GM12878 (cell line): ENCODE data around the gene ACSL4. TPM values are rescaled to one million over a fixed set of nuclear protein-coding genes. Genes with fewer than 3 reads are reported as not detected.

ENCODE experiments used
- ATAC-seq: fragments of 200-7000 bp; cut with Tn5 transposase; 3 replicates; pipeline ENCODE4 v1.9.1; 2020; ENCODE audit warnings: mild to moderate bottlenecking, moderate library complexity
- BruUV-seq: library from RNA; stranded (reverse); fragments of 400-500 nt; replicated peaks from 2 replicates; lab custom pipeline; 2021; lab: Mats Ljungman, UMichigan
- CTCF ChIA-PET: fragments of 300-600 bp; sonication (Branson Sonifier 250); formaldehyde crosslinking; extraction: SDS; loops from one replicate; lab custom pipeline; 2021; ENCODE audit warnings: inconsistent platforms; lab: Yijun Ruan, JAX
- POLR2A ChIA-PET: fragments of 350-600 bp; formaldehyde crosslinking; extraction: SDS; loops from one replicate; lab custom pipeline; 2021; ENCODE audit warnings: inconsistent platforms; lab: Charles Lee
- RAD21 ChIA-PET: fragments of 300-600 bp; sonication (Branson Sonifier 250); formaldehyde crosslinking; loops from one replicate; lab custom pipeline; 2023; ENCODE audit warnings: antibody characterized with exemption; ENCODE audit not compliant: unreplicated experiment; lab: Charles Lee
- SMC1A ChIA-PET: fragments of 300-600 bp; sonication (Branson Sonifier 250); formaldehyde crosslinking; loops from one replicate; lab custom pipeline; 2023; ENCODE audit not compliant: unreplicated experiment, uncharacterized antibody; lab: Charles Lee
- DNase-seq: peaks from one replicate; pipeline ENCODE4 v3.0.0-alpha.2; 2011; ENCODE audit warnings: low read depth, low spot score
- FAIRE-seq: peaks from 3 replicates; lab custom pipeline; 2011; peaks lifted over from hg19 to GRCh38; lab: Jason Lieb, UNC
- H2AFZ ChIP-seq: 2 replicates; pipeline ENCODE4 v1.6.0; 2011; ENCODE audit warnings: low read depth, low read length, control low read depth; ENCODE audit not compliant: control insufficient read depth
- H3K27ac ChIP-seq: 2 replicates; pipeline ENCODE4 v1.5.1; 2011; ENCODE audit warnings: control low read depth; ENCODE audit not compliant: control insufficient read depth, insufficient read depth
- H3K27me3 ChIP-seq, 2 experiments: replicated peaks in 1 of 2; 2 replicates each; pipeline versions ENCODE4 v1.6.0 to v1.6.1; 2011; ENCODE audit warnings: low read length in 1 of 2; ENCODE audit not compliant: control insufficient read depth in 2 of 2, insufficient read depth in 2 of 2
- H3K36me3 ChIP-seq, 2 experiments: 2 replicates each; pipeline ENCODE4 v1.5.1; 2011; ENCODE audit warnings: low read length in 1 of 2; ENCODE audit not compliant: control insufficient read depth in 2 of 2, insufficient read depth in 2 of 2
- H3K4me1 ChIP-seq: 2 replicates; pipeline ENCODE4 v1.6.1; 2011; ENCODE audit warnings: mild to moderate bottlenecking, low read length, moderate library complexity, mixed read lengths; ENCODE audit not compliant: control insufficient read depth, insufficient read depth
- H3K4me2 ChIP-seq: 2 replicates; pipeline ENCODE4 v1.6.0; 2011; ENCODE audit warnings: control low read depth; ENCODE audit not compliant: control insufficient read depth, insufficient read depth
- H3K4me3 ChIP-seq: fragments of 200-600 bp; sonication (generic); 2 replicates; pipeline ENCODE4 v1.5.1; 2016
- H3K79me2 ChIP-seq: 2 replicates; pipeline ENCODE4 v1.6.0; 2011; ENCODE audit warnings: low read length; ENCODE audit not compliant: control insufficient read depth, insufficient read depth
- H3K9ac ChIP-seq: 2 replicates; pipeline ENCODE4 v1.8.0; 2011; ENCODE audit warnings: low read length, control low read depth, mixed read lengths; ENCODE audit not compliant: control insufficient read depth, insufficient read depth
- H3K9me3 ChIP-seq: replicated peaks from 3 replicates; pipeline ENCODE4 v1.5.1; 2011; ENCODE audit warnings: mild to moderate bottlenecking, low read length; ENCODE audit not compliant: control insufficient read depth, insufficient read depth
- H4K20me1 ChIP-seq: 2 replicates; pipeline ENCODE4 v1.6.0; 2011; ENCODE audit not compliant: control insufficient read depth, insufficient read depth
- CUX1 ChIP-seq: IDR thresholded peaks from 2 replicates; pipeline ENCODE4 v1.6.1; 2012; ENCODE audit warnings: improper control_type of control experiment, low read depth, low read length; ENCODE audit not compliant: insufficient replicate concordance
- EGR1 ChIP-seq, 2 experiments: IDR thresholded peaks; 1 replicate in 1 of 2; 2 replicates in 1 of 2; pipeline ENCODE4 v1.6.1; 2011 to 2012; ENCODE audit warnings: low read depth in 2 of 2, low read length in 2 of 2, borderline replicate concordance in 1 of 2, mild to moderate bottlenecking in 1 of 2, moderate library complexity in 1 of 2
- FOS ChIP-seq: IDR thresholded peaks from 3 replicates; pipeline ENCODE4 v1.6.1; 2011; ENCODE audit warnings: borderline replicate concordance; ENCODE audit not compliant: insufficient read length; ENCODE audit errors: extremely low read depth
- GATAD2B ChIP-seq: fragments of 450-650 bp; conservative IDR thresholded peaks from 2 replicates; pipeline ENCODE4 v1.6.1; 2017; ENCODE audit warnings: low read depth, mild to moderate bottlenecking, moderate library complexity
- MAX ChIP-seq: IDR thresholded peaks from 2 replicates; pipeline ENCODE4 v1.6.1; 2012; ENCODE audit warnings: low read depth, low read length, improper control_type of control experiment
- MTA3 ChIP-seq: IDR thresholded peaks from 2 replicates; pipeline ENCODE4 v1.6.1; 2012; ENCODE audit warnings: low read length, inconsistent platforms, borderline replicate concordance
- MYB ChIP-seq: fragments of 150-350 bp; IDR thresholded peaks from 2 replicates; pipeline ENCODE4 v1.6.1; 2014; ENCODE audit warnings: mild to moderate bottlenecking, low read depth, low read length, borderline replicate concordance
- POLR2AphosphoS5 ChIP-seq: IDR thresholded peaks from 2 replicates; pipeline ENCODE4 v1.6.1; 2011; ENCODE audit warnings: mild to moderate bottlenecking, low read length, inconsistent platforms
- ZBTB11 ChIP-seq: fragments of 450-650 bp; formaldehyde crosslinking; IDR thresholded peaks from 2 replicates; pipeline ENCODE4 v1.5.0; 2022; ENCODE audit warnings: mild to moderate bottlenecking, missing genetic modification characterization
- ZSCAN29 ChIP-seq: fragments of 450-650 bp; IDR thresholded peaks from 2 replicates; pipeline ENCODE4 v1.6.1; 2017; ENCODE audit warnings: mild to moderate bottlenecking, moderate library complexity
- WGBS: methylation state at CpG from one replicate; pipeline ENCODE4 v1.1.6; 2016; ENCODE audit warnings: low lambda C conversion rate; ENCODE audit not compliant: insufficient replicate concordance, insufficient coverage; ENCODE audit errors: missing lambda C conversion rate; 5-methylcytosine and 5-hydroxymethylcytosine counted together
- in situ Hi-C: fragments of 300-500 bp; cut with MboI; formaldehyde crosslinking; loops from 9 replicates; pipeline ENCODE4 v1.14.3; 2018; ENCODE audit warnings: mixed read lengths
- intact Hi-C: fragments of 100-400 bp; cut with micrococcal nuclease; formaldehyde crosslinking; loops from one replicate; pipeline ENCODE4 v1.14.2; 2022; ENCODE audit not compliant: unreplicated experiment
- polyA plus RNA-seq, 11 experiments: library from polyadenylated mRNA; depleted of rRNA in 4 of 11; unstranded in 6 of 11; stranded (reverse) in 5 of 11; fragments of >200 nt; fragmentation: Nextera tagmentation in 4 of 11; fragmentation: Illumina TruSeq in 1 of 11; extraction: Ambion mirVana in 4 of 11; extraction: Trizol in 1 of 11; gene quantifications; 1 replicate in 1 of 11; 2 replicates in 10 of 11; pipeline versions ENCODE4 v1.2.1 to v1.2.3, GENCODE V29; 2011 to 2016; ENCODE audit warnings: inconsistent platforms in 2 of 11, missing spikeins in 2 of 11, low read depth in 1 of 11
- total RNA-seq, 4 experiments: library from RNA; depleted of rRNA in 3 of 4; stranded (reverse); fragments of >200 nt in 3 of 4; fragmentation: Illumina TruSeq in 1 of 4; extraction: Trizol in 1 of 4; gene quantifications; 2 replicates each; pipeline versions ENCODE4 v1.2.1 to v1.2.3, GENCODE V29; 2013 to 2021

Gene ACSL4
- total and polyA plus RNA-seq, 10 of the 15 experiments (the other 5 are each of a cell fraction or from before 2014, with no cell fraction given) = 20.7 to 66.6 (median 45.4) TPM

- no peak for TF ChIP-seq MTA3
Measured at GRCh38 chrX:109714340-109714958, 18.6 kb downstream of the ACSL4 start (continued).

GRCh38 chrX:109710181-109710580 lies 22.9 kb downstream of the ACSL4 start:
- Histone ChIP-seq H4K20me1 (no peaks in the 10 kb centered on the region), H3K27me3 (no peaks in the 10 kb centered on the region), H3K4me1 (peaks cover 9% of the 10 kb centered on the region), H2AFZ (no peak overlapping the region), H3K4me2 (no peak overlapping the region), H3K79me2 (peaks cover 23% of the 10 kb centered on the region), H3K4me3 (no peak overlapping the region), H3K9me3 (no peaks in the 10 kb centered on the region), H3K36me3 (no peaks in the 10 kb centered on the region), H3K27ac (no peak overlapping the region), H3K9ac (no peak overlapping the region)
- no peak for FAIRE-seq
- SMC1A ChIA-PET = interaction anchor here (1.3 to 15.3 kb wide), 10 partner anchors 10 to 435 kb away, joined by 3 to 403 read pairs (median 6); no protein-coding TSS in a partner anchor
- intact Hi-C loops = loop anchor here (5.0 kb wide), 1 partner anchor 62 kb away; no protein-coding TSS in a partner anchor
- no peak for DNase-seq
- no peak for ATAC-seq
- BruUV-seq = no TSS peak
- POLR2A ChIA-PET = interaction anchor here (1.2 to 1.8 kb wide), 4 partner anchors 10 to 145 kb away, joined by 3 to 9 read pairs (median 4); no protein-coding TSS in a partner anchor
- CTCF ChIA-PET = interaction anchor here (0.6 to 13.2 kb wide), 7 partner anchors 9 to 1939 kb away, joined by 3 to 337 read pairs (median 21); no protein-coding TSS in a partner anchor
- RAD21 ChIA-PET = interaction anchor here (1.0 to 8.3 kb wide), 9 partner anchors 9 to 181 kb away, joined by 3 to 257 read pairs (median 13); no protein-coding TSS in a partner anchor
- in situ Hi-C loops = no loop called here
- 66% methylated on average over 2 of the region's 2 CpGs for WGBS
- TF ChIP-seq FOS (no peak), ZBTB11 (CRISPR knock-in tag) (no peak), CUX1 (no peak), POLR2AphosphoS5 (no peak), ZSCAN29 (no peak), EGR1 (IDR thresholded peaks at IDR 0.05; ENCODE audit: borderline replicate concordance in 1 of 2, low read depth in 2 of 2, low read length in 2 of 2) (no peak), MAX (no peak), MYB (no peak), GATAD2B (no peak)
